Hepatocyte (in vitro differentiated cells): ENCODE results near the gene SUGCT.

Source experiments
- EZH2 ChIP-seq: fragments of 200-600 bp; sonication (generic); IDR thresholded peaks from 2 replicates; pipeline ENCODE4 v1.6.1; 2016; ENCODE audit warnings: antibody characterized with exemption, mild to moderate bottlenecking, borderline replicate concordance
- TF ChIP-seq, protein P1 (sequence below): fragments of 200-600 bp; sonication (generic); IDR thresholded peaks from 2 replicates; pipeline ENCODE4 v1.5.1; 2016; ENCODE audit warnings: antibody characterized with exemption, mild to moderate bottlenecking; ENCODE audit not compliant: poor library complexity

DNA sequence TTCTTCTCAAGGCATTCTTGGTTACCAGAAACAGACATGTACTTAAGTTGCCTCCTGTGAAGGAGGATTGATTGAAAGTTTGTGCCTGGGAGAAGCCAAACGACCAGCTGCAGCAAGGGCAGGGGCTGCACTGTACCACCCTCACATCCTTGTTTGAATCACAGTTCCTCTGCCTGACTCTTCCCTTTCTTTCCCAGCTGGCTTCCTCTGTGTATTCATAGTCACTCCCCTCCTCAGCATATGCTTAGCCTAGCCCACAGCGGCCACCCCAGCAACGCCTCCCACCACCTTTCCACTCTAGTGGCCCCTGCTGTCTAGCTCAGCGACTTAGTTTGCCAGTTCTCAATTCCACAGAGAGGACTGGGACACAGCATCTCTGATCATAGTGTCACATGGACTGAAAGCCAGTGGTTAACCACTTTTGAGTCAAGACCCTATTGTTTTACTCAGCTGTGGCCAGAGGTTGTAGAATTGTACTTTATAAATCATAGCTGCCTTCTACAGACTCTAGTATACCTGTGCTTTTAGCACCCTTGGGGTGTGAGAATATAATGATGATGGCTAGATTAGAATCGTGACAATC lies 643.0 kb downstream of the SUGCT start:
- TF ChIP-seq, protein P1, sequence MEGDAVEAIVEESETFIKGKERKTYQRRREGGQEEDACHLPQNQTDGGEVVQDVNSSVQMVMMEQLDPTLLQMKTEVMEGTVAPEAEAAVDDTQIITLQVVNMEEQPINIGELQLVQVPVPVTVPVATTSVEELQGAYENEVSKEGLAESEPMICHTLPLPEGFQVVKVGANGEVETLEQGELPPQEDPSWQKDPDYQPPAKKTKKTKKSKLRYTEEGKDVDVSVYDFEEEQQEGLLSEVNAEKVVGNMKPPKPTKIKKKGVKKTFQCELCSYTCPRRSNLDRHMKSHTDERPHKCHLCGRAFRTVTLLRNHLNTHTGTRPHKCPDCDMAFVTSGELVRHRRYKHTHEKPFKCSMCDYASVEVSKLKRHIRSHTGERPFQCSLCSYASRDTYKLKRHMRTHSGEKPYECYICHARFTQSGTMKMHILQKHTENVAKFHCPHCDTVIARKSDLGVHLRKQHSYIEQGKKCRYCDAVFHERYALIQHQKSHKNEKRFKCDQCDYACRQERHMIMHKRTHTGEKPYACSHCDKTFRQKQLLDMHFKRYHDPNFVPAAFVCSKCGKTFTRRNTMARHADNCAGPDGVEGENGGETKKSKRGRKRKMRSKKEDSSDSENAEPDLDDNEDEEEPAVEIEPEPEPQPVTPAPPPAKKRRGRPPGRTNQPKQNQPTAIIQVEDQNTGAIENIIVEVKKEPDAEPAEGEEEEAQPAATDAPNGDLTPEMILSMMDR, result no peak
- TF ChIP-seq EZH2, result no peak
